NCI-H1694 (cell line): ENCODE measurements around the gene CD14.
A peak's percentile ranks its signal among the peaks of the same experiment; 100 is the strongest.
"Not testable (repeated sequence)": the region's sequence is repeated elsewhere in the genome, so short reads cannot be mapped to it uniquely, and the experiment has no call there.

Experiments
- DNase-seq: peaks from one replicate; lab custom pipeline; 2025; lab: John Stamatoyannopoulos, UW

CD14 gene

DNA sequence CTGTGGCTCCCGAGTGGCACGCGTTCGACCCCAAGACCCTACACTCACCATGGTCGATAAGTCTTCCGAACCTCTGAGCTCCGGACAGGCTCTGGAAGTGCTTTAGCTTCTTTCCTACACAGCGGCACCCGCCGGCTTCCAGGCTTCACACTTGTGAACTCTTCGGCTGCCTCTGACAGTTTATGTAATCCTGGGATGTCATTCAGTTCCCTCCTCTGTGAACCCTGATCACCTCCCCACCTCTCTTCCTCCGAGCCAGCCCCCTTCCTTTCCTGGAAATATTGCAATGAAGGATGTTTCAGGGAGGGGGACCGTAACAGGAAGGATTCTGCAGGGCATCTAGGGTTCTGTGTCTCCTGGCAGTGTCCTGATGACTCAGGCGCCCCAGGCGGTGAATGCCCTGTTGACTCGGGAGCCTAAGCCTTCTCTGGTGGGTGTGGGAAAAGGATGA lies at the start of gene CD14:
CD14 (minus strand) TSS at position 155 of the 451 bp plus-strand sequence; CDS start at position 51, 104 bp downstream.
- no peak for DNase-seq

GRCh38 chr5:140678993-140679392 lies 46.0 kb upstream of the CD14 start:
- DNase-seq, result no peak

DNA sequence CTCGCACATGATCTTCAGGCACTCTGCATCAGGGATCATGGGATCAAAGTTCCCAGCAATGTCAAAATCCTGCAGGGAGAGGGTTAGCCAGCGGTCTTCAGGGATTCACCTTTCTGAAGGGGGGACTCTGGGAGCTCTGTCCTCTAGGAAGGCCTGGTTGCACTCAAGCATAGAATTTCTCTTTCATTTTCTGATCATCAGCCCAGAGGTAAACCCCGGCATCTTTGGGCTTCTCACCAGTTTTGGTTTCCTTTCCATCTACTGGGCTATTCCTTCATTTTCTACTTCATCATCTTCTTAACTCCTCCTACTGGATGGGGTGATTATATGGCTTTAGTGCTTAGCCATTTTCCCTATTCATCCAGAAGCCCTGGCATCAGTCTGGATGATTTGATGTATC lies 45.0 kb upstream of the CD14 start:
- DNase-seq, result no peak

DNA sequence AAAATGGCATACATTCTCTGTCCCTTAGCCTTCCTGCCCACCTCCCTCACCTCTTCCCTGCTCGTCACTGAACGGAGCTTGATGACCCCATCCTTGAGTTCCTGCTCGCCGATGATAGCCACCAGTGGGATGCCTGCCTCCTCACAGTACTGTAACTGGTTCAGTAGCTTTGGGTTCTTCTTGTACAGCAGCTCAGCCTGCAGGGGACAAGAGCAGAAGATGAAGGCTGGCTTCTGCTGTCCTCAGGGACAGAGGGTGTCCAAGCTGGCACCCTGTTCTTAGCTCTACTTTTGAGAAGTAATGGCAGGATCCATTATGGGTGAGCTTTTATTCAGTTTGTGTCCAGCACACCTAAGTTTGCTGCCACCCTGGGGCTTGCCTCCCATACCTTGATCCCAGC lies 41.7 kb upstream of the CD14 start:
- no peak for DNase-seq

GRCh38 chr5:140674211-140674610 lies 41.2 kb upstream of the CD14 start:
- DNase-seq, result no peak

DNA sequence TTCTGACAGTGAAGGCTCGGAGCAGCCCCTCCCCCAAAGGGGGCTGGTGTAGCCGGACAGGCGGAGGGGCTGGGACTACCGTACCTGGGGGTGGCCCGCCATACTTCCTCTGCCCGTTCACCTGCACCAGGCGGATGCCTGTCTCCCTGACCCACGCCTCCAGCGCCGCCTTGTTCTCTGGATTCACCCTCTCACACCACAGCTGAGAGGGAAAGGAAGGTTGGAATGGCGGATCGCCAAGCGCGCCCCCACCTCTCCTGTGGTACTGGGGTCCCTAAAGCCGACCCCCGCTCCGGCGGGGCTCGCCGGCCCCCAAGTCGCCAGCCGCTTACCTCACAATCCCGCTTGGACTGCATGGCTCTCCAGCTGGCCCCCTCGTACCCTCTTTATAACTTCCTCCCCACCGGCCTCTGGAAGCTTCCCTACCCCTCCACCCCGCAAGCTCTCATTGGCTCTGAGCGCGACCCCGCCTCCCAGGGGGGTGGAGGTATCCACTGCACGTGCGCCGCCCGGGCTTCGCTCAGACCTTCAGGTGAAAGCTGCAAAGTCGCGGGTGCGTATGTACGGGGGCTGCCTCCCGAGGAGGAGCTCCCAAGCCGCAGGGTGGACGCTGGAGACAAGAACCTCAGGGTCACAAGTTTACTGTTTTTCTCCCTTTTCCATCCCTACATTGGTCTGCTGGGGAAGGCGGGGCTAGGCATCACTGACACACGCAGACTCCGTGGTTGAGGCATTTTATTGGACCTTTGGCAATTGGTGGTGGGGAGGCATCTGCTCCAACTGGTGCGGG lies 40.4 kb upstream of the CD14 start, which contains the start of gene DND1:
DND1 (minus strand) TSS at position 390 of the 790 bp plus-strand sequence; CDS start at position 356, 34 bp downstream.
- DNase-seq, result no peak

GRCh38 chr5:140672455-140673186 lies 39.6 kb upstream of the CD14 start:
- DNase-seq, result no peak

GRCh38 chr5:140671472-140672125 lies 38.6 kb upstream of the CD14 start:
- no peak for DNase-seq

- not testable (repeated sequence) for DNase-seq
These were observed 38.1 kb upstream of the CD14 start for GRCh38 chr5:140671035-140671434.

DNA sequence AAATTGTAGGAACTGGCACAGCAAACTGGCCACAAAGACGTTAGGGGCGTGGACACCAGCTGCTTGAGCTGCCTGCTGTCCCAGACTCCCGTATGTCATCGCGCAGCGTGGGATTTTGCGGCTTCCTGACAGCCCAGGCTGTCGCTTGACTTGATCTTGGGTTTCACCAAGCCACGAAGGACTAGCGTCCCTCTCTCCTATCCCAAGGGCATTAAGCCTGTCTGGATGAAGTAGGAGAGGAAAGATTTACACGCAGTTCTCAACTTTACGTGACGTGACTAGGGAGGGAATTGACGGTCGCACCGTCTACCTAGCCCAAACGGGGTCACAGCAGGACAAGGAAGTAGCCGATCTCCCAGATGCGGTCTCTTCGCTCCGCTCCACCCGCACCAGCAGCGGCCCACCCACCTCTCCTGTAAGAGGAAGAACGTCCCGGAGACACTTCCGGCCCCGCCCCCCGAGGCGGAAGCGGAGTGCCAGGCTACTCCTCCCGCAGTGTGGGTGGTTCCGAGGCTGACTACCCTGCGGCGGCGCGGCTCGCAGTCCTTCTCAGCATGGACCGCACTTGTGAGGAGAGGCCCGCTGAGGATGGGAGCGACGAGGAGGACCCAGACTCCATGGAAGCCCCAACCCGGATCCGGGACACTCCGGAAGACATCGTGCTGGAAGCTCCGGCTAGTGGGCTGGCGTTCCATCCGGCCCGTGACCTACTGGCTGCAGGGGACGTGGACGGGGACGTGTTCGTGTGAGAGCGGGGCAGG lies 31.6 kb upstream of the CD14 start, which contains the start of gene WDR55:
WDR55 (plus strand) TSS at position 546 of the 761 bp plus-strand sequence; CDS start at position 555, 9 bp downstream.
- peak; percentile 71 for DNase-seq

- no peak for DNase-seq
These were observed 31.0 kb upstream of the CD14 start for GRCh38 chr5:140664030-140664358.

DNA sequence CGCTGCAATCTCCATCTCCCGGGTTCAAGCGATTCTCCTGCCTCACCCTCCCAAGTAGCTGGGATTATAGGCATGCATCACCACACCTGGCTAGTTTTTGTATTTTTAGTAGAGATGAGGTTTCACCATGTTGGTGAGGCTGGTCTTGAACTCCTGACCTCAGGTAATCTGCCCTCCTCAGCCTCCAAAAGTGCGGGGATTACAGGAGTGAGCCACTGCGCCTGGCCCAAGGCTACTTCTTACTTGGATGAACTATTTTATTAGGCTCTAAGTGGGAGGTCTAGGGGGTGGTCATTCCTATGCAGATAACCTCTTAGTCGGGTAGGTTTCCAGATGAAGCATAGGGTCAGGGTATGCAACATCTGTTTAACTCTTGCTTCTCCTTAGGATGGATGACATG lies 27.4 kb upstream of the CD14 start:
- DNase-seq, result not testable (repeated sequence)

GRCh38 chr5:140658870-140659269 lies 25.9 kb upstream of the CD14 start:
- no peak for DNase-seq

DNA sequence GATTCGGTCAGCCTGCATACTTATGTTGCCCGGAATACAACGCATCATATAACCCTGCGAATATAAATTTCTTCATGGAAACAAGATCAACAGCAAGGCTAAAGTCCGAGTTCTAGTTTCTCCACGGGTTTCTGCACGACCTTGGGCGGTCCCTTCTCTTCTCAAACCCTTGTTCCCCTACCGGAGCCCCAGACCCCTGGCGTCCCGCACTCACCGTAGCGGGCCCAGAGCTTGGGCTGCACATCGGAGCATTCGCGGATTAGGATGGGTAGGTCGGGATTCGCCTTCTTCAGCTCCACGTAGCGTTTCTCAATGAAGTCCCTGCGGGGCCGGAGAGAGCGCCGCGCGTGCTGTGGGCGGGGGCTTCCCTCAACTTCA lies 14.1 kb upstream of the CD14 start:
- no peak for DNase-seq

DNA sequence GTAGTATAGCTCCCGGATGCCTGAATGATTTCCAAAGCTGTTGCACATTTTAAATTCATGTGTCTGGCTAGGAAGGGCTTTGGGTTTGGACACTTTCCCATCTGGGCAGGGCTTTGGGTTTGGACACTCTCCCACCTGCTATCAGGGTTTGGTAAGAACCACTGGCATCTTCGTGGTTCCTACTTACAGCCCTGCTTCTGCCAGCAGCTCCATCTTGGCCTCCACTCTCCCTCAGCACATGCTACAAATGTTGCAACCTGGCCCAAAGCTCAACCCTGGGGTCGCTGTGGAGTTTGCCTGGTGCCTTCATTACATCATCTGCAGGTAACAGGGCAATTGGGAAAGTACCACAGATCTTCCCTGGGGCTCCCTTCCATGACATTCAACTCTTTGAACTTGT lies 9.7 kb upstream of the CD14 start:
- DNase-seq, result no peak

- DNase-seq, result no peak
These were observed 8.7 kb upstream of the CD14 start for GRCh38 chr5:140641716-140642115.

DNA sequence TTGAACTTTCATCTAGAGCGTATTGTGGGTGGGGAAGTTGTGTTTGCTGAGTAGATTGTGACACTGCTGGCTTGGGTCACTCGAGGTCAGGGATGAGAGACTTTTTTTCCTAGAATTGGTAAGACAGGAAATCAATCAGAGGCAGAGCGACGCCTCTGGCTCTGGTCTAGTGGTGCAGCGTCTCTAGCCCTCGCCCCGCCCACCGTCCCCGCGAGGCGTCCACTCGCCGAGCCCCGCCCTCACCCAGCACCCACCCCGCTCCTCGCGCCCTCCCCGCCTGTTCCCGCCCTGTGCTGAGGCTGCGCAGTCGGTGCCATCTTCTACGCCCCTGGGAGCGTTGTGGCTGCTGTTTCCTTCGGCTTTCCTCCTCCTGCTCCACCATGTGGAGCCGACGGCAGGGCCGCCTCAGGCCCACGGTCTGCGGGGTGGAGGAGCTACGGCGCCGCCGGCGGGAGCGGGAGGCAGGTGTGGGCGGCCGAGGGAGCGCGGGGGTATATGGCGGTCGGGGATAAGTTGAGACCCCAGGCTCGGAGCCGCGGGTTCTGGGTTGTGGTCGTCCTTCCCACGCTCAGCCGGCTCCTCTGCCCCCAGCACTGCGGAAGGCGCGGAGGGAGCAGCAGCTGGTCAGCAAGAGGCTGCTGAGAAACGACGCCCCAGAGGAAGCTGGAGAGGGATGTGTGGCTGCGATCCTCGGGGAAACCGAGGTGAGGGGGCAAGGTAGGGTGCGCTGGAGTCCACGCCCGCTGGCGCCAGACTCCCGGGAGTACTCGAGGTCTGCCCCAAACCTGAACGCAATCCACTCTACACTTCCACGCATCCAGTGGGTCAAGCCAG lies 6.4 kb upstream of the CD14 start, which contains the start of gene TMCO6:
TMCO6 (plus strand) TSS at position 304 of the 834 bp plus-strand sequence; CDS start at position 381, 77 bp downstream.
- DNase-seq, result peak; percentile 80

GRCh38 chr5:140638898-140639147 lies 5.8 kb upstream of the CD14 start:
- DNase-seq, result not testable (repeated sequence)

GRCh38 chr5:140637371-140638100 lies 4.6 kb upstream of the CD14 start:
- DNase-seq, result no peak
